GM12878 (cell line): ENCODE measurements around the gene SMIM14.

Experiments
- CEBPB ChIP-seq, 2 experiments: fragments of 150-350 bp in 1 of 2; IDR thresholded peaks; 2 replicates each; pipeline ENCODE4 v1.6.1; 2012 to 2014; ENCODE audit warnings: low read depth in 2 of 2, low read length in 2 of 2, borderline replicate concordance in 1 of 2, inconsistent platforms in 1 of 2
- CHD2 ChIP-seq: IDR thresholded peaks from 2 replicates; pipeline ENCODE4 v1.6.1; 2011; ENCODE audit warnings: low read depth, low read length, improper control_type of control experiment, borderline replicate concordance
- CTCF ChIP-seq, 3 experiments: IDR thresholded peaks in 2 of 3; conservative IDR thresholded peaks in 1 of 3; 2 replicates each; pipeline ENCODE4 v1.5.1; 2011; ENCODE audit warnings: low read depth in 3 of 3, low read length in 3 of 3, mild to moderate bottlenecking in 3 of 3, control low read depth in 2 of 3, moderate library complexity in 2 of 3, inconsistent platforms in 1 of 3, mixed read lengths in 1 of 3; ENCODE audit not compliant: control insufficient read depth in 2 of 3, insufficient read depth in 1 of 3; ENCODE audit errors: extremely low read depth in 1 of 3
- EZH2 ChIP-seq: IDR thresholded peaks from 2 replicates; pipeline ENCODE4 v1.6.1; 2012; ENCODE audit warnings: low read depth, mild to moderate bottlenecking, control low read depth, inconsistent platforms, low read length, borderline replicate concordance; ENCODE audit not compliant: control insufficient read depth
- MYC ChIP-seq: IDR thresholded peaks from 2 replicates; pipeline ENCODE4 v1.6.1; 2011; ENCODE audit warnings: mild to moderate bottlenecking, low read length, moderate library complexity, inconsistent platforms; ENCODE audit not compliant: insufficient read depth, insufficient replicate concordance, insufficient read length, severe bottlenecking
- NR2C2 ChIP-seq: IDR thresholded peaks from 2 replicates; pipeline ENCODE4 v1.6.1; 2011; ENCODE audit warnings: borderline replicate concordance, low read depth; ENCODE audit not compliant: control insufficient read depth, insufficient read length
- POLR2A ChIP-seq: IDR thresholded peaks from 2 replicates; pipeline ENCODE4 v1.6.1; 2011; ENCODE audit warnings: low read depth, mild to moderate bottlenecking, low read length
- RAD21 ChIP-seq: IDR thresholded peaks from 2 replicates; pipeline ENCODE4 v1.6.1; 2011; ENCODE audit warnings: mild to moderate bottlenecking, low read depth, low read length, moderate library complexity; ENCODE audit not compliant: insufficient read depth
- RBBP5 ChIP-seq: fragments of 200-600 bp; sonication (generic); conservative IDR thresholded peaks from 2 replicates; pipeline ENCODE4 v1.6.1; 2016
- RCOR1 ChIP-seq: conservative IDR thresholded peaks from 2 replicates; pipeline ENCODE4 v1.6.1; 2012; ENCODE audit warnings: low read depth, low read length, improper control_type of control experiment
- REST ChIP-seq: IDR thresholded peaks from 2 replicates; pipeline ENCODE4 v1.6.1; 2012; ENCODE audit warnings: mild to moderate bottlenecking, low read depth, low read length
- TCF12 ChIP-seq: IDR thresholded peaks from 2 replicates; pipeline ENCODE4 v1.6.1; 2011; ENCODE audit warnings: low read depth, mild to moderate bottlenecking, low read length

GRCh38 chr4:39524161-39524957 lies 114.3 kb downstream of the SMIM14 start:
- no peak for TF ChIP-seq CTCF (IDR thresholded peaks at IDR 0.05 in 2 of 3, conservative IDR thresholded peaks at IDR 0.05 in 1 of 3; ENCODE audit: control insufficient read depth in 2 of 3, extremely low read depth in 1 of 3, insufficient read depth in 1 of 3, low read depth in 3 of 3, low read length in 3 of 3)
- no peak for TF ChIP-seq TCF12
- no peak for TF ChIP-seq REST
- TF ChIP-seq MYC = no peak
- TF ChIP-seq RBBP5 = no peak
- TF ChIP-seq CHD2 = no peak
- no peak for TF ChIP-seq CEBPB (IDR thresholded peaks at IDR 0.05; ENCODE audit: borderline replicate concordance in 1 of 2, low read depth in 2 of 2, low read length in 2 of 2)
- no peak for TF ChIP-seq POLR2A
- no peak for TF ChIP-seq RAD21
- TF ChIP-seq NR2C2 = no peak
- TF ChIP-seq RCOR1 = no peak
- no peak for TF ChIP-seq EZH2
